Measurements from ENCODE around the gene MEP1B. TPM values are rescaled to one million over a fixed set of nuclear protein-coding genes. Genes with fewer than 3 reads are reported as not detected.

Gene MEP1B
- total and polyA plus RNA-seq, 2 donors (not counting 1 experiment from before 2014, with no cell fraction given) = 0.03 TPM; not detected in 1

- no peaks in the 10 kb centered on the region for H3K4me1 ChIP-seq (ENCODE audit: control insufficient read depth in 2 of 2, insufficient read depth in 2 of 2, low read length in 2 of 2)
- no peak for TF ChIP-seq CTCF (IDR thresholded peaks at IDR 0.05)
- TF ChIP-seq EZH2 (IDR thresholded peaks at IDR 0.05; ENCODE audit: borderline replicate concordance, insufficient read depth, low read depth, low read length, poor library complexity, severe bottlenecking) = no peak
- intact Hi-C loops (cut with micrococcal nuclease) = no loop called here
- no peak overlapping the region for H3K4me3 ChIP-seq (ENCODE audit: control extremely low read depth in 1 of 5, extremely low read depth in 1 of 5, insufficient read depth in 1 of 5, low read depth in 2 of 5, low read length in 4 of 5)
- H3K9me3 Mint-ChIP-seq (ENCODE audit: insufficient read depth) = no peaks in the 10 kb centered on the region
- peaks cover 29% of the 10 kb centered on the region for H3K27me3 Mint-ChIP-seq
- H3K27ac Mint-ChIP-seq = no peak overlapping the region
- no peak overlapping the region for H3K27ac ChIP-seq (ENCODE audit: low read length in 2 of 2)
- no peaks in the 10 kb centered on the region for H3K36me3 ChIP-seq (replicated peaks in 1 of 2; ENCODE audit: control extremely low read depth in 1 of 2, control insufficient read depth in 1 of 2, extremely low read depth in 1 of 2, insufficient read depth in 2 of 2, low read length in 1 of 2)
- POLR2A ChIA-PET = no interaction called here
- ATAC-seq (ENCODE audit: low read depth) (no peak), DNase-seq (no peak)
- peaks cover 0 to 5% (median 0%) of the 10 kb centered on the region in 4 experiments for H3K27me3 ChIP-seq (replicated peaks in 1 of 4; ENCODE audit: control extremely low read depth in 1 of 4, control insufficient read depth in 3 of 4, insufficient read depth in 4 of 4, low read length in 3 of 4)
- no peak overlapping the region for H3K9ac ChIP-seq (ENCODE audit: low read length)
- CTCF ChIA-PET = no interaction called here
- H2AFZ ChIP-seq (ENCODE audit: insufficient read depth, low read depth, low read length, poor library complexity, severe bottlenecking) = no peak overlapping the region
- no peaks in the 10 kb centered on the region for H3K79me2 ChIP-seq (ENCODE audit: control insufficient read depth, insufficient read depth, low read length)
- no peaks in the 10 kb centered on the region for H3K9me3 ChIP-seq (ENCODE audit: control extremely low read depth in 1 of 3, control insufficient read depth in 2 of 3, insufficient read depth in 1 of 3, low read length in 2 of 3)
- no peaks in the 10 kb centered on the region for H3K4me1 Mint-ChIP-seq
- H4K20me1 ChIP-seq (ENCODE audit: control insufficient read depth, insufficient read depth, low read length, poor library complexity, severe bottlenecking) = no peaks in the 10 kb centered on the region
- no peak overlapping the region for H3K4me2 ChIP-seq (replicated peaks; ENCODE audit: low read depth, low read length, poor library complexity, severe bottlenecking)
- 100% methylated on average over 1 of the region's 3 CpGs for WGBS (ENCODE audit: insufficient coverage)
- no peak overlapping the region for H3K4me3 Mint-ChIP-seq
Measured at GRCh38 chr18:32255570-32255969, 65.7 kb downstream of the MEP1B start.

- no peak overlapping the region for H3K4me2 ChIP-seq (replicated peaks; ENCODE audit: low read depth, low read length, poor library complexity, severe bottlenecking)
- Mint-ChIP-seq H3K27me3 (peaks cover 25% of the 10 kb centered on the region), H3K4me3 (no peak overlapping the region), H3K4me1 (no peaks in the 10 kb centered on the region), H3K27ac (no peak overlapping the region), H3K9me3 (ENCODE audit: insufficient read depth) (no peaks in the 10 kb centered on the region)
- no peaks in the 10 kb centered on the region for H3K9me3 ChIP-seq (ENCODE audit: control extremely low read depth in 1 of 3, control insufficient read depth in 2 of 3, insufficient read depth in 1 of 3, low read length in 2 of 3)
- no peaks in the 10 kb centered on the region for H3K79me2 ChIP-seq (ENCODE audit: control insufficient read depth, insufficient read depth, low read length)
- POLR2A ChIA-PET = no interaction called here
- CTCF ChIA-PET = no interaction called here
- no peak overlapping the region for H3K27ac ChIP-seq (ENCODE audit: low read length in 2 of 2)
- no peaks in the 10 kb centered on the region for H4K20me1 ChIP-seq (ENCODE audit: control insufficient read depth, insufficient read depth, low read length, poor library complexity, severe bottlenecking)
- no peak for ATAC-seq (ENCODE audit: low read depth)
- intact Hi-C loops (cut with micrococcal nuclease) = no loop called here
- H3K27me3 ChIP-seq (replicated peaks in 1 of 4; ENCODE audit: control extremely low read depth in 1 of 4, control insufficient read depth in 3 of 4, insufficient read depth in 4 of 4, low read length in 3 of 4) = no peaks in the 10 kb centered on the region
- H2AFZ ChIP-seq (ENCODE audit: insufficient read depth, low read depth, low read length, poor library complexity, severe bottlenecking) = no peak overlapping the region
- 17% methylated on average over 2 of the region's 5 CpGs for WGBS (ENCODE audit: insufficient coverage)
- DNase-seq = no peak
- H3K9ac ChIP-seq (ENCODE audit: low read length) = no peak overlapping the region
- H3K4me3 ChIP-seq (ENCODE audit: control extremely low read depth in 1 of 5, extremely low read depth in 1 of 5, insufficient read depth in 1 of 5, low read depth in 2 of 5, low read length in 4 of 5) = no peak overlapping the region
- H3K36me3 ChIP-seq (replicated peaks in 1 of 2; ENCODE audit: control extremely low read depth in 1 of 2, control insufficient read depth in 1 of 2, extremely low read depth in 1 of 2, insufficient read depth in 2 of 2, low read length in 1 of 2) = no peaks in the 10 kb centered on the region
- no peak for TF ChIP-seq EZH2 (IDR thresholded peaks at IDR 0.05; ENCODE audit: borderline replicate concordance, insufficient read depth, low read depth, low read length, poor library complexity, severe bottlenecking)
- no peaks in the 10 kb centered on the region for H3K4me1 ChIP-seq (ENCODE audit: control insufficient read depth in 2 of 2, insufficient read depth in 2 of 2, low read length in 2 of 2)
Measured at GRCh38 chr18:32257084-32257785, 67.4 kb downstream of the MEP1B start.

Measured in B cell (primary cell).